Transverse colon (tissue), 4 donors: Measurements from ENCODE around the gene GP1BA. TPM values are rescaled to one million over a fixed set of nuclear protein-coding genes. Genes with fewer than 3 reads are reported as not detected.
"Not testable (repeated sequence)": the region's sequence is repeated elsewhere in the genome, so short reads cannot be mapped to it uniquely, and the experiment has no call there.

Experiments
- DNase-seq: peaks from one replicate; pipeline ENCODE4 v3.0.0-alpha.2; 2019
- H3K27ac ChIP-seq, 4 donors: fragments of 200-600 bp; sonication (generic); 2 replicates each; pipeline ENCODE4 v1.5.1; 2016 to 2018; ENCODE audit warnings: inconsistent platforms in 4 of 4
- H3K27me3 ChIP-seq: fragments of 200-600 bp; sonication (generic); 2 replicates; pipeline ENCODE4 v1.5.1; 2017; ENCODE audit warnings: inconsistent platforms
- H3K36me3 ChIP-seq, 4 donors: fragments of 200-600 bp; sonication (generic); 2 replicates each; pipeline ENCODE4 v1.5.1; 2017 to 2019; ENCODE audit warnings: inconsistent platforms in 4 of 4
- H3K4me1 ChIP-seq, 4 donors: fragments of 200-600 bp; sonication (generic); 2 replicates each; pipeline ENCODE4 v1.5.1; 2017 to 2020; ENCODE audit warnings: inconsistent platforms in 4 of 4
- H3K4me3 ChIP-seq, 4 donors: fragments of 200-600 bp; sonication (generic); 1 replicate in 1 of 4; 2 replicates in 3 of 4; pipeline versions ENCODE4 v1.5.1 to v1.6.1; 2017 to 2019; ENCODE audit warnings: inconsistent platforms in 4 of 4
- H3K9me3 ChIP-seq, 2 donors: fragments of 200-600 bp; sonication (generic); 2 replicates each; pipeline ENCODE4 v1.5.1; 2017 to 2019; ENCODE audit warnings: inconsistent platforms in 2 of 2
- EP300 ChIP-seq: sonication (generic); formaldehyde crosslinking; IDR thresholded peaks from one replicate; pipeline ENCODE4 v1.6.1; 2017; ENCODE audit warnings: antibody characterized with exemption, low read depth
- POLR2A ChIP-seq: fragments of 450-650 bp; IDR thresholded peaks from one replicate; pipeline ENCODE4 v1.6.1; 2016; ENCODE audit warnings: antibody characterized with exemption, mild to moderate bottlenecking, moderate library complexity
- POLR2AphosphoS5 ChIP-seq, 3 donors: sonication (generic); formaldehyde crosslinking; IDR thresholded peaks; one replicate each; pipeline ENCODE4 v1.6.1; 2016; ENCODE audit warnings: antibody characterized with exemption in 3 of 3
- WGBS, 2 donors: methylation state at CpG; one replicate each; pipeline ENCODE4 v1.1.5; 2018; ENCODE audit warnings: low coverage in 1 of 2; 5-methylcytosine and 5-hydroxymethylcytosine counted together
- in situ Hi-C, 4 donors: fragments of 200-750 bp; cut with MboI; loops; one replicate each; pipeline versions ENCODE4 v1.15.0 to v1.15.1; 2017; ENCODE audit warnings: low sequenced_read_pairs in 3 of 4, low pct_ligation_motif_present in 1 of 4, low pct_unique_long_range_greater_than_20kb in 1 of 4
- intact Hi-C: fragments of 100-400 bp; cut with DNase I; formaldehyde crosslinking; loops from one replicate; pipeline ENCODE4 v1.15.1; 2023; ENCODE audit warnings: low total_unique reads
- total RNA-seq, 4 donors: library from RNA; depleted of rRNA; stranded (reverse); fragments of >200 nt; gene quantifications; one replicate each; pipeline ENCODE4 v1.1.0, GENCODE V29; 2016
- TF ChIP-seq, protein P1 (sequence below), 5 experiments: fragments of 200-600 bp in 3 of 5; fragments of 450-650 bp in 2 of 5; sonication (generic) in 3 of 5; IDR thresholded peaks; 1 replicate in 2 of 5; 2 replicates in 3 of 5; pipeline ENCODE4 v1.5.1; 2016 to 2017; ENCODE audit warnings: antibody characterized with exemption in 5 of 5, inconsistent platforms in 3 of 5, mild to moderate bottlenecking in 2 of 5, moderate library complexity in 1 of 5

Gene GP1BA
- total RNA-seq, 4 donors from 2014 or later = not detected

DNA sequence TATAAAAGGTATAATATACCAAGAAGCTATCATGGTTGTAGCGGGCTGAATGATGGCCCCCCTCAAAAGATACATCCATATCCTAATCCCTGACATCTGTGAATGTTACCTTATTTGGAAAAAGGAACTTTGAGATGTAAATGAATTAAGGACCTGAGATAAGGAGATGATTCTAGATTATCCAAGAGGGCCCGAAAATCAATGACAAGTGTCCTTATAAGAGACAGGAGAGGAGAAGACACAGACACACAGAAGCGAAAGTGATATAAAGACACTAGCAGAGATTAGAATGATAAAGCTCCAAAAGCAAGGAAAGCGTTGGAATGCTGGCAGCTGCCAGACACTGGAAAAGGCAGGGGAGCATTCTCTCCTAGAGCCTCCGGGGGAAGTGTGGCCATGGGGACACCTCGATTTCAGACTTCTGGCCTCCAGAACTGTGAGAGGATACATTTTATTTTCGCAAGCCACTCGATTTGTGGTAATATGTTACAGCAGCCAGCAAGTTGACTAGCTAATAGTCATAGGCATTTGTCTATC is 12.5 kb upstream of the GP1BA start:
- in situ Hi-C loops = loop anchor here in 3 of 4 donors (10.0 to 25.0 kb wide), 3 partner anchors 55 to 145 kb away; no protein-coding TSS in a partner anchor
- no peaks in the 10 kb centered on the region for H3K36me3 ChIP-seq

DNA sequence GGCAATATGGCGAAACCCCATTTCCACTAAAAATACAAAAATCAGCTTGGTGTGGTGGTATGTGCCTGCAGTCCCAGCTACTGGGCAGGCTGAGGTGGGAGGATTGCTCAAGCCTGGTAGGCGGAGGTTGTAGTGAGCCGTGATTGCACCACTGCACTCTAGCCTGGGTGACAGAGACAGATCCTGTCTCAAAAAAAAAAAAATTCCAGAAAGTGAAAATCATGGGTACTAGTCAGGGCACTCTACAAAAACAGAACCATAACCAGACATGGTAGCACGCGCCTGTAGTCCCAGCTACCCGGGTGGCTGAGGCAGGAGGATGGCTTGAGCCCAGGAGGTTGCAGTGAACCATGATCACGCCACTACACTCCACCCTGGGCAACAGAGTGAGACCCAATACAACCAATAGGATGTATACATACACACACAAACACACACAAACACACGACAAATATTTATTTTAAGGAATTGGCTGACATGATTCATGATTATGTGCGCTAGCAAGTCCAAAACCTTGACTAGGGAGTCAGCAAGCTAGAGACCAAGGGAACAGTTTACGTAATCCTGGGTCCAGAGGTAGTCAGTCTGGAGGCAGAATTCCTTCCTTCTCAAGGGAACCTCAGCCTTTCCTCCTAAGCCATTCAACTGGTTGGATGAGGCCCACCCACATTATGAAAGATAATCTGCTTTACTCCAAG is 11.6 kb upstream of the GP1BA start:
- H3K36me3 ChIP-seq = no peaks in the 10 kb centered on the region
- intact Hi-C loops = no loop called here
- H3K27ac ChIP-seq = no peak overlapping the region
- WGBS, 2 donors = 82 to 87% methylated on average over 3 to 10 of the region's 10 CpGs
- TF ChIP-seq POLR2AphosphoS5 (IDR thresholded peaks at IDR 0.05) = no peak
- TF ChIP-seq, protein P1, sequence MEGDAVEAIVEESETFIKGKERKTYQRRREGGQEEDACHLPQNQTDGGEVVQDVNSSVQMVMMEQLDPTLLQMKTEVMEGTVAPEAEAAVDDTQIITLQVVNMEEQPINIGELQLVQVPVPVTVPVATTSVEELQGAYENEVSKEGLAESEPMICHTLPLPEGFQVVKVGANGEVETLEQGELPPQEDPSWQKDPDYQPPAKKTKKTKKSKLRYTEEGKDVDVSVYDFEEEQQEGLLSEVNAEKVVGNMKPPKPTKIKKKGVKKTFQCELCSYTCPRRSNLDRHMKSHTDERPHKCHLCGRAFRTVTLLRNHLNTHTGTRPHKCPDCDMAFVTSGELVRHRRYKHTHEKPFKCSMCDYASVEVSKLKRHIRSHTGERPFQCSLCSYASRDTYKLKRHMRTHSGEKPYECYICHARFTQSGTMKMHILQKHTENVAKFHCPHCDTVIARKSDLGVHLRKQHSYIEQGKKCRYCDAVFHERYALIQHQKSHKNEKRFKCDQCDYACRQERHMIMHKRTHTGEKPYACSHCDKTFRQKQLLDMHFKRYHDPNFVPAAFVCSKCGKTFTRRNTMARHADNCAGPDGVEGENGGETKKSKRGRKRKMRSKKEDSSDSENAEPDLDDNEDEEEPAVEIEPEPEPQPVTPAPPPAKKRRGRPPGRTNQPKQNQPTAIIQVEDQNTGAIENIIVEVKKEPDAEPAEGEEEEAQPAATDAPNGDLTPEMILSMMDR (IDR thresholded peaks at IDR 0.05) = no peak
- no peak for TF ChIP-seq POLR2A
- TF ChIP-seq EP300 = no peak
- no peaks in the 10 kb centered on the region for H3K9me3 ChIP-seq
- in situ Hi-C loops = loop anchor here in 2 of 4 donors (25.0 kb wide), 1 partner anchor 142 kb away; no protein-coding TSS in a partner anchor
- no peak overlapping the region for H3K4me3 ChIP-seq
- no peak for DNase-seq
- no peaks in the 10 kb centered on the region for H3K4me1 ChIP-seq
- H3K27me3 ChIP-seq = no peaks in the 10 kb centered on the region

More for the DNA sequence above, 12.5 kb upstream of the GP1BA start:
- 77 to 85% methylated on average over 8 of the region's 8 CpGs for WGBS, 2 donors
- intact Hi-C loops = no loop called here
- no peaks in the 10 kb centered on the region for H3K4me1 ChIP-seq
- H3K27ac ChIP-seq = no peak overlapping the region
- H3K27me3 ChIP-seq = no peaks in the 10 kb centered on the region
- no peak overlapping the region for H3K4me3 ChIP-seq
- DNase-seq = no peak
- TF ChIP-seq POLR2A = no peak
- H3K9me3 ChIP-seq = no peaks in the 10 kb centered on the region

DNA sequence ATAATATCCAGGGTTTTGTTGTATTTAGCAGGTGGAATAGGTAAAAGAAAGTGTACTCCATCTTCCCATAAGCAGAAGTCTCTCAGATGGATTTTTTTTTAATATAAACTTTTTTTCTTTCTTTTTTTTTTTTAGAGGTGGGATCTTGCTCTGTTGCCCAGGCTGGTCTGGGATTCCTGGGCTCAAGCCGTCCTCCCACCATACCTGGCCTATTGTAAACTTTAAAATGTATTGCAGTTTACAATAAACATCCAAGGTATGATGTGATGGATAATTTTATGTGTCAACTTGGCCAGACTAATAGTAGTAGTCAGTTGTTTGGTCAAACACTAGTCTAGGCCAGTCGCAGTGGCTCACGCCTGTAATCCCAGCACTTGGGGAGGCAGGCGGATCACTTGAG is 10.8 kb upstream of the GP1BA start:
- 96% methylated on average over 4 of the region's 4 CpGs; no CpG with 5 or more reads in 1 of the 2 donors for WGBS, 2 donors
- in situ Hi-C loops = loop anchor here in 2 of 4 donors (25.0 kb wide), 1 partner anchor 141 kb away; no protein-coding TSS in a partner anchor
- no peaks in the 10 kb centered on the region for H3K9me3 ChIP-seq
- TF ChIP-seq, protein P1 (IDR thresholded peaks at IDR 0.05) = no peak
- no peak for TF ChIP-seq EP300
- no peak for TF ChIP-seq POLR2AphosphoS5 (IDR thresholded peaks at IDR 0.05)
- TF ChIP-seq POLR2A = no peak
- H3K27me3 ChIP-seq = no peaks in the 10 kb centered on the region
- no peak for DNase-seq
- no peaks in the 10 kb centered on the region for H3K36me3 ChIP-seq
- no peak overlapping the region for H3K4me3 ChIP-seq
- H3K4me1 ChIP-seq = no peaks in the 10 kb centered on the region
- H3K27ac ChIP-seq = no peak overlapping the region
- intact Hi-C loops = no loop called here

GRCh38 chr17:4926577-4927335 is 5.3 kb upstream of the GP1BA start:
- WGBS, 2 donors = 83 to 85% methylated on average over 6 to 24 of the region's 24 CpGs
- DNase-seq, H3K36me3 ChIP-seq, in situ Hi-C loops, H3K4me3 ChIP-seq, H3K4me1 ChIP-seq, H3K27ac ChIP-seq, H3K27me3 ChIP-seq, intact Hi-C loops, H3K9me3 ChIP-seq: not testable (repeated sequence)

DNA sequence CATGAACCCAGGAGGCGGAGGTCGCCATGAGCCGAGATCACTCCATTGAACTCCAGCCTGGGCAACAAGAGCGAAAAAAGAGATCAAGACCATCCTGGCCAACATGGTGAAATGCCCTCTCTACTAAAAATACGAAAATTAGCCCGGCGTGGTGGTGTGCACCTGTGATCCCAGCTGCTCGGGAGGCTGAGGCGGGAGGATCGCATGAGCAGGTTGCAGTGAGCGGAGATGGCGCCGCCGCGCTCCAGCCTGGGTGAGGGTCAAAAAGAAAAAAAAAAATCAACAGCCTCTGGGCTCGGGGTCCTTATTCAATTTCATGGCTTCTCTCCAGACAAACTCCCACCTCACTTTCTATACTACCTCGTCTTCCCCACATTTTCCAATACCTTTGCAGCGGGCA is 3.2 kb upstream of the GP1BA start:
- intact Hi-C loops (no loop called here), in situ Hi-C loops (no loop called here)

More for the DNA sequence above, 3.2 kb upstream of the GP1BA start:
- Histone ChIP-seq H3K36me3 (no peaks in the 10 kb centered on the region), H3K9me3 (no peaks in the 10 kb centered on the region), H3K27ac (no peak overlapping the region), H3K4me3 (no peak overlapping the region), H3K27me3 (no peaks in the 10 kb centered on the region), H3K4me1 (peaks cover 0 to under 1% (median under 1%) of the 10 kb centered on the region in 4 donors)
- WGBS, 2 donors = 96 to 97% methylated on average over 14 to 18 of the region's 18 CpGs
- no peak for DNase-seq
- TF ChIP-seq POLR2AphosphoS5 (IDR thresholded peaks at IDR 0.05) = no peak
- TF ChIP-seq, protein P1 (IDR thresholded peaks at IDR 0.05) = no peak
- no peak for TF ChIP-seq EP300
- TF ChIP-seq POLR2A = no peak
